HepG2 (cell line): Measurements from ENCODE around the gene WNT2.

Experiments
- ATF3 ChIP-seq: sonication (generic); formaldehyde crosslinking; IDR thresholded peaks from 2 replicates; pipeline ENCODE4 v1.4.0; 2020; ENCODE audit warnings: missing genetic modification reagents
- BHLHE40 ChIP-seq: IDR thresholded peaks from 2 replicates; pipeline ENCODE4 v1.6.1; 2011; ENCODE audit warnings: low read length, improper control_type of control experiment
- CTCF ChIP-seq: sonication (generic); formaldehyde crosslinking; IDR thresholded peaks from 2 replicates; pipeline ENCODE4 v1.5.0; 2020; ENCODE audit warnings: mild to moderate bottlenecking, missing genetic modification reagents, moderate library complexity
- ZNF777 ChIP-seq: sonication (generic); formaldehyde crosslinking; IDR thresholded peaks from 2 replicates; pipeline ENCODE4 v1.4.0; 2020; ENCODE audit warnings: missing genetic modification reagents
- TF ChIP-seq, protein P1 (sequence below): IDR thresholded peaks from 2 replicates; pipeline ENCODE4 v1.6.1; 2018; ENCODE audit warnings: missing genetic modification reagents

GRCh38 chr7:117332031-117332430, 9.2 kb upstream of the WNT2 start:
- TF ChIP-seq ZNF777 (CRISPR knock-in tag) (no peak), BHLHE40 (no peak), ATF3 (no peak), CTCF (no peak)
- TF ChIP-seq, protein P1, sequence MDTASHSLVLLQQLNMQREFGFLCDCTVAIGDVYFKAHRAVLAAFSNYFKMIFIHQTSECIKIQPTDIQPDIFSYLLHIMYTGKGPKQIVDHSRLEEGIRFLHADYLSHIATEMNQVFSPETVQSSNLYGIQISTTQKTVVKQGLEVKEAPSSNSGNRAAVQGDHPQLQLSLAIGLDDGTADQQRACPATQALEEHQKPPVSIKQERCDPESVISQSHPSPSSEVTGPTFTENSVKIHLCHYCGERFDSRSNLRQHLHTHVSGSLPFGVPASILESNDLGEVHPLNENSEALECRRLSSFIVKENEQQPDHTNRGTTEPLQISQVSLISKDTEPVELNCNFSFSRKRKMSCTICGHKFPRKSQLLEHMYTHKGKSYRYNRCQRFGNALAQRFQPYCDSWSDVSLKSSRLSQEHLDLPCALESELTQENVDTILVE (CRISPR knock-in tag) = no peak
